ENCODE data around the gene AP1G2.
"Not testable (repeated sequence)": the region's sequence is repeated elsewhere in the genome, so short reads cannot be mapped to it uniquely, and the experiment has no call there.

The AP1G2 gene

GRCh38 chr14:23612802-23613201, 45.2 kb upstream of the AP1G2 start:
- Histone ChIP-seq H3K4me1 (no peaks in the 10 kb centered on the region), H3K36me3 (no peaks in the 10 kb centered on the region), H3K27me3 (peaks cover 0 to 14% of the 10 kb centered on the region in 2 donors), H3K4me3 (no peak overlapping the region), H3K9me3 (no peaks in the 10 kb centered on the region), H3K27ac (no peak overlapping the region)
- intact Hi-C loops (cut with DNase I; ENCODE audit: low total_unique reads) = no loop called here
- no peak for DNase-seq
- TF ChIP-seq CTCF (IDR thresholded peaks at IDR 0.05) = no peak

GRCh38 chr14:23612354-23612732, 44.8 kb upstream of the AP1G2 start:
- Histone ChIP-seq H3K27me3 (peaks cover 0 to 17% of the 10 kb centered on the region in 2 donors), H3K27ac (no peak overlapping the region), H3K4me3 (no peak overlapping the region), H3K4me1 (no peaks in the 10 kb centered on the region), H3K36me3 (no peaks in the 10 kb centered on the region), H3K9me3 (no peaks in the 10 kb centered on the region)
- TF ChIP-seq CTCF (IDR thresholded peaks at IDR 0.05) = no peak
- intact Hi-C loops (cut with DNase I; ENCODE audit: low total_unique reads) = no loop called here
- no peak for DNase-seq

GRCh38 chr14:23610815-23611289, 43.3 kb upstream of the AP1G2 start:
- Histone ChIP-seq H3K9me3 (no peaks in the 10 kb centered on the region), H3K4me1 (no peaks in the 10 kb centered on the region), H3K27me3 (peaks cover 0 to 21% of the 10 kb centered on the region in 2 donors), H3K4me3 (no peak overlapping the region), H3K27ac (no peak overlapping the region), H3K36me3 (no peaks in the 10 kb centered on the region)
- intact Hi-C loops (cut with DNase I; ENCODE audit: low total_unique reads) = no loop called here
- TF ChIP-seq CTCF (IDR thresholded peaks at IDR 0.05) = no peak
- DNase-seq = no peak

GRCh38 chr14:23610090-23610814, 42.7 kb upstream of the AP1G2 start:
- intact Hi-C loops (cut with DNase I; ENCODE audit: low total_unique reads) = no loop called here
- H3K4me3 ChIP-seq = no peak overlapping the region
- no peaks in the 10 kb centered on the region for H3K9me3 ChIP-seq
- no peaks in the 10 kb centered on the region for H3K36me3 ChIP-seq
- no peak for TF ChIP-seq CTCF (IDR thresholded peaks at IDR 0.05)
- no peak for DNase-seq
- H3K4me1 ChIP-seq = no peaks in the 10 kb centered on the region
- H3K27ac ChIP-seq = no peak overlapping the region
- H3K27me3 ChIP-seq = peaks cover 0 to 21% of the 10 kb centered on the region in 2 donors

- peaks cover 0 to 17% of the 10 kb centered on the region in 2 donors for H3K27me3 ChIP-seq
- H3K9me3 ChIP-seq; H3K4me3 ChIP-seq; H3K36me3 ChIP-seq; H3K4me1 ChIP-seq; DNase-seq; intact Hi-C loops (cut with DNase I; ENCODE audit: low total_unique reads); H3K27ac ChIP-seq: not testable (repeated sequence)
Observed at GRCh38 chr14:23609411-23610089, 42.0 kb upstream of the AP1G2 start.

GRCh38 chr14:23609001-23609400, 41.4 kb upstream of the AP1G2 start:
- no peak for DNase-seq
- Histone ChIP-seq H3K9me3 (no peaks in the 10 kb centered on the region), H3K4me1 (no peaks in the 10 kb centered on the region), H3K4me3 (no peak overlapping the region), H3K36me3 (no peaks in the 10 kb centered on the region), H3K27ac (no peak overlapping the region), H3K27me3 (peaks cover 0 to 17% of the 10 kb centered on the region in 2 donors)
- intact Hi-C loops (cut with DNase I; ENCODE audit: low total_unique reads) = no loop called here
- TF ChIP-seq CTCF (IDR thresholded peaks at IDR 0.05) = no peak

Data from tibial artery (tissue), 4 donors.